Lung (tissue), 12 donors: Measurements from ENCODE around the gene EEA1. TPM values are rescaled to one million over a fixed set of nuclear protein-coding genes. Genes with fewer than 3 reads are reported as not detected.

ENCODE experiments used
- ATAC-seq: fragments of 200-7000 bp; cut with Tn5 transposase; one replicate; pipeline ENCODE4 v1.9.1; 2020; ENCODE audit warnings: moderate number of reproducible peaks; ENCODE audit not compliant: insufficient read depth, low FRiP score
- DNase-seq, 3 donors: peaks; one replicate each; pipeline ENCODE4 v3.0.0-alpha.2; 2013 to 2017
- H3K27ac ChIP-seq, 2 donors: one replicate each; pipeline ENCODE4 v1.5.1; 2013; ENCODE audit warnings: mild to moderate bottlenecking in 2 of 2, moderate library complexity in 2 of 2, control low read depth in 1 of 2, inconsistent platforms in 1 of 2, low read depth in 1 of 2, low read length in 1 of 2
- H3K27me3 ChIP-seq, 3 donors: one replicate each; pipeline ENCODE4 v1.5.1; 2013; ENCODE audit warnings: low read length in 2 of 3; ENCODE audit not compliant: control insufficient read depth in 3 of 3, insufficient read depth in 3 of 3
- H3K36me3 ChIP-seq, 4 donors: one replicate each; pipeline ENCODE4 v1.5.1; 2013; ENCODE audit warnings: low read length in 4 of 4, mild to moderate bottlenecking in 1 of 4, moderate library complexity in 1 of 4; ENCODE audit not compliant: control insufficient read depth in 4 of 4, insufficient read depth in 4 of 4
- H3K4me1 ChIP-seq, 5 donors: one replicate each; pipeline ENCODE4 v1.5.1; 2013; ENCODE audit warnings: low read length in 5 of 5, mild to moderate bottlenecking in 2 of 5, moderate library complexity in 1 of 5; ENCODE audit not compliant: control insufficient read depth in 5 of 5, insufficient read depth in 5 of 5
- H3K4me3 ChIP-seq: one replicate; pipeline ENCODE4 v1.5.1; 2013; ENCODE audit warnings: mild to moderate bottlenecking, control low read depth, moderate library complexity
- H3K9ac ChIP-seq, 2 donors: one replicate each; pipeline ENCODE4 v1.5.1; 2013; ENCODE audit warnings: low read length in 2 of 2, control low read depth in 1 of 2; ENCODE audit not compliant: insufficient read depth in 1 of 2
- H3K9me3 ChIP-seq, 4 donors: one replicate each; pipeline ENCODE4 v1.5.1; 2013; ENCODE audit warnings: low read length in 3 of 4, mild to moderate bottlenecking in 1 of 4, moderate library complexity in 1 of 4; ENCODE audit not compliant: control insufficient read depth in 4 of 4, insufficient read depth in 3 of 4
- CTCF ChIP-seq: IDR thresholded peaks from 2 replicates; pipeline ENCODE4 v1.5.1; 2012; ENCODE audit warnings: mild to moderate bottlenecking; ENCODE audit errors: control extremely low read depth, extremely low read depth
- WGBS, 2 donors: extraction: QIAGEN DNeasy Blood & Tissue Kit; methylation state at CpG; one replicate each; pipeline ENCODE4 v1.1.7; 2013; 5-methylcytosine and 5-hydroxymethylcytosine counted together
- polyA plus RNA-seq, 2 donors: library from polyadenylated mRNA; stranded (reverse); fragments of 200-250 nt; gene quantifications; one replicate each; pipeline ENCODE4 v1.2.1, GENCODE V29; 2013
- total RNA-seq, 2 donors: library from RNA; depleted of rRNA in 1 of 2; stranded (reverse); fragments of >200 nt in 1 of 2; gene quantifications; one replicate each; pipeline ENCODE4 v1.2.1, GENCODE V29; 2014 to 2021
- donor health status: control.
- donor health status: control.
- donor health status: Bipolar disorder and iron deficiency.
- donor health status: healthy.
- donor health status: DM: yes; HTN: yes; CAD: no.

EEA1 gene
- total and polyA plus RNA-seq, 4 donors: 3.7 to 37.0 (median 15.8) TPM

- H3K27me3 ChIP-seq: no peaks in the 10 kb centered on the region
- WGBS, 2 donors: 81 to 88% methylated on average over 6 of the region's 6 CpGs
- no peak overlapping the region for H3K9ac ChIP-seq
- DNase-seq (peak in 1 of 3 donors; percentile 33), ATAC-seq (no peak)
- H3K9me3 ChIP-seq: no peaks in the 10 kb centered on the region
- peaks cover 0 to 16% (median 0%) of the 10 kb centered on the region in 5 donors for H3K4me1 ChIP-seq
- no peak for TF ChIP-seq CTCF
- no peaks in the 10 kb centered on the region for H3K36me3 ChIP-seq
- H3K4me3 ChIP-seq: no peak overlapping the region
- no peak overlapping the region for H3K27ac ChIP-seq
These were observed 14.6 kb upstream of the EEA1 start for GRCh38 chr12:92943482-92944250.

- H3K27ac ChIP-seq: no peak overlapping the region
- H3K4me1 ChIP-seq: peaks cover 0 to 16% (median 0%) of the 10 kb centered on the region in 5 donors
- peak; percentile 42 to 84 (median 77) for DNase-seq
- no peak overlapping the region for H3K9ac ChIP-seq
- H3K27me3 ChIP-seq: no peaks in the 10 kb centered on the region
- TF ChIP-seq CTCF: no peak
- ATAC-seq: no peak
- no peaks in the 10 kb centered on the region for H3K36me3 ChIP-seq
- H3K9me3 ChIP-seq: no peaks in the 10 kb centered on the region
- H3K4me3 ChIP-seq: no peak overlapping the region
- 42 to 68% methylated on average over 1 of the region's 1 CpG for WGBS, 2 donors
These were observed 13.8 kb upstream of the EEA1 start for GRCh38 chr12:92942905-92943304.

- ATAC-seq: no peak
- H3K27me3 ChIP-seq: no peaks in the 10 kb centered on the region
- no peak overlapping the region for H3K9ac ChIP-seq
- no peaks in the 10 kb centered on the region for H3K36me3 ChIP-seq
- H3K9me3 ChIP-seq: no peaks in the 10 kb centered on the region
- WGBS, 2 donors: 82 to 88% methylated on average over 1 of the region's 1 CpG
- no peak overlapping the region for H3K27ac ChIP-seq
- H3K4me3 ChIP-seq: no peak overlapping the region
- DNase-seq: no peak
- TF ChIP-seq CTCF: no peak
- peaks cover 0 to 16% (median 0%) of the 10 kb centered on the region in 5 donors for H3K4me1 ChIP-seq
These were observed 10.0 kb upstream of the EEA1 start for GRCh38 chr12:92939116-92939515.

- Histone ChIP-seq H3K4me1 (peaks cover 0 to 16% (median 0%) of the 10 kb centered on the region in 5 donors), H3K27me3 (no peaks in the 10 kb centered on the region), H3K27ac (no peak overlapping the region), H3K4me3 (no peak overlapping the region), H3K9ac (no peak overlapping the region), H3K36me3 (no peaks in the 10 kb centered on the region), H3K9me3 (no peaks in the 10 kb centered on the region)
- no peak for TF ChIP-seq CTCF
- WGBS, 2 donors: 93 to 95% methylated on average over 4 of the region's 4 CpGs
- ATAC-seq (no peak), DNase-seq (no peak)
These were observed 9.5 kb upstream of the EEA1 start for GRCh38 chr12:92938638-92939037.
